GM13976 (cell line): ENCODE data around the gene CSTPP1.

Source experiments
- DNase-seq: peaks from one replicate; pipeline ENCODE4 v3.0.0; 2012; ENCODE audit warnings: low spot score
- CTCF ChIP-seq: IDR thresholded peaks from 2 replicates; pipeline ENCODE4 v1.5.1; 2012; ENCODE audit warnings: borderline replicate concordance, mild to moderate bottlenecking; ENCODE audit not compliant: insufficient read depth; ENCODE audit errors: extremely low read depth, missing control alignments, control extremely low read depth
- in situ Hi-C: fragments of 300-500 bp; cut with MboI; formaldehyde crosslinking; loops from one replicate; pipeline ENCODE4 v1.12.0; 2022; ENCODE audit warnings: low sequenced_read_pairs, mixed read lengths, inconsistent platforms; ENCODE audit not compliant: unreplicated experiment

The CSTPP1 gene

GRCh38 chr11:47185305-47186075, 248.9 kb downstream of the CSTPP1 start:
- in situ Hi-C loops = loop anchor here (10.0 kb wide), 1 partner anchor 79 kb away; no protein-coding TSS in a partner anchor
- no peak for TF ChIP-seq CTCF
- DNase-seq = no peak

- TF ChIP-seq CTCF = no peak
- in situ Hi-C loops = loop anchor here (10.0 kb wide), 1 partner anchor 79 kb away; no protein-coding TSS in a partner anchor
- DNase-seq = peak; percentile 78
Observed at GRCh38 chr11:47186076-47186699, 249.6 kb downstream of the CSTPP1 start, which contains the start of gene PACSIN3. PACSIN3 (minus strand) TSS chr11:47186434; CDS start chr11:47182727, 3,707 bp downstream.

GRCh38 chr11:47186700-47187695, 250.4 kb downstream of the CSTPP1 start:
- peak; percentile 68 for DNase-seq
- TF ChIP-seq CTCF = no peak
- in situ Hi-C loops = loop anchor here (10.0 kb wide), 1 partner anchor 78 kb away; no protein-coding TSS in a partner anchor

- in situ Hi-C loops = loop anchor here (10.0 kb wide), 1 partner anchor 77 kb away; no protein-coding TSS in a partner anchor
- DNase-seq = no peak
- no peak for TF ChIP-seq CTCF
Observed at GRCh38 chr11:47187723-47188122, 251.2 kb downstream of the CSTPP1 start.

- DNase-seq = no peak
- in situ Hi-C loops = loop anchor here (10.0 kb wide), 1 partner anchor 77 kb away; no protein-coding TSS in a partner anchor
- TF ChIP-seq CTCF = no peak
Observed at GRCh38 chr11:47188259-47188658, 251.7 kb downstream of the CSTPP1 start.
